ENCODE measurements around the gene SLC22A7. TPM values are rescaled to one million over a fixed set of nuclear protein-coding genes. Genes with fewer than 3 reads are reported as not detected.

SLC22A7 gene
- total and polyA plus RNA-seq, 2 experiments from 2014 or later: 0.31 TPM; not detected in 1

DNA sequence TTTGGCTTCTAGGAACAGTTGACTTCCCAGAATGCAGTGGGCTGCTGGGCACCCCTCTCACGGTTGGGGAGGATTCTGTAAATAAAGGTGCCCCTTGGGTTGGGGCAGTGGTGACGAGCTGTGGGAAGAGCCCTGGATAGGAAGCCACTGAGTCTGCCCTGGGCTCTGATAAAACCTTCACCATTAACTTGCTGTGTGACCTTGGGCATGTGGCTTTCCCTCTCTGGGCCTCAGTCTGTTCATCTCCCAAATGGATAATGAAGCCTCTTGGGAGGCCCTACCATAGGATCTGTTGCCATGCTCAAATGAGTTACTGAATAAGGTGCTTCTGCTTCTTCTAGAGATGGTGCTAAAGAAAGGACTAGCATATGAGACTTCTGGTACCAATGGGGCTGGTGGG lies 6.8 kb downstream of the SLC22A7 start (continued):
- TF ChIP-seq, protein P1, sequence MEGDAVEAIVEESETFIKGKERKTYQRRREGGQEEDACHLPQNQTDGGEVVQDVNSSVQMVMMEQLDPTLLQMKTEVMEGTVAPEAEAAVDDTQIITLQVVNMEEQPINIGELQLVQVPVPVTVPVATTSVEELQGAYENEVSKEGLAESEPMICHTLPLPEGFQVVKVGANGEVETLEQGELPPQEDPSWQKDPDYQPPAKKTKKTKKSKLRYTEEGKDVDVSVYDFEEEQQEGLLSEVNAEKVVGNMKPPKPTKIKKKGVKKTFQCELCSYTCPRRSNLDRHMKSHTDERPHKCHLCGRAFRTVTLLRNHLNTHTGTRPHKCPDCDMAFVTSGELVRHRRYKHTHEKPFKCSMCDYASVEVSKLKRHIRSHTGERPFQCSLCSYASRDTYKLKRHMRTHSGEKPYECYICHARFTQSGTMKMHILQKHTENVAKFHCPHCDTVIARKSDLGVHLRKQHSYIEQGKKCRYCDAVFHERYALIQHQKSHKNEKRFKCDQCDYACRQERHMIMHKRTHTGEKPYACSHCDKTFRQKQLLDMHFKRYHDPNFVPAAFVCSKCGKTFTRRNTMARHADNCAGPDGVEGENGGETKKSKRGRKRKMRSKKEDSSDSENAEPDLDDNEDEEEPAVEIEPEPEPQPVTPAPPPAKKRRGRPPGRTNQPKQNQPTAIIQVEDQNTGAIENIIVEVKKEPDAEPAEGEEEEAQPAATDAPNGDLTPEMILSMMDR (conservative IDR thresholded peaks at IDR 0.05; ENCODE audit: low read depth in 2 of 2): no peak
- TF ChIP-seq, protein P2, sequence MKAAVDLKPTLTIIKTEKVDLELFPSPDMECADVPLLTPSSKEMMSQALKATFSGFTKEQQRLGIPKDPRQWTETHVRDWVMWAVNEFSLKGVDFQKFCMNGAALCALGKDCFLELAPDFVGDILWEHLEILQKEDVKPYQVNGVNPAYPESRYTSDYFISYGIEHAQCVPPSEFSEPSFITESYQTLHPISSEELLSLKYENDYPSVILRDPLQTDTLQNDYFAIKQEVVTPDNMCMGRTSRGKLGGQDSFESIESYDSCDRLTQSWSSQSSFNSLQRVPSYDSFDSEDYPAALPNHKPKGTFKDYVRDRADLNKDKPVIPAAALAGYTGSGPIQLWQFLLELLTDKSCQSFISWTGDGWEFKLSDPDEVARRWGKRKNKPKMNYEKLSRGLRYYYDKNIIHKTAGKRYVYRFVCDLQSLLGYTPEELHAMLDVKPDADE (IDR thresholded peaks at IDR 0.05): no peak
- TF ChIP-seq NANOG (IDR thresholded peaks at IDR 0.05; ENCODE audit: borderline replicate concordance): no peak
- no peak for TF ChIP-seq STAT1 (IDR thresholded peaks at IDR 0.05; ENCODE audit: unreplicated experiment)
- TF ChIP-seq ZNF331 (CRISPR knock-in tag; IDR thresholded peaks at IDR 0.05; ENCODE audit: low read depth): no peak
- no peak for TF ChIP-seq EZH2phosphoT487 (IDR thresholded peaks at IDR 0.05; ENCODE audit: unreplicated experiment)
- TF ChIP-seq POLR2AphosphoS5 (IDR thresholded peaks at IDR 0.05; ENCODE audit: low read depth): no peak

DNA sequence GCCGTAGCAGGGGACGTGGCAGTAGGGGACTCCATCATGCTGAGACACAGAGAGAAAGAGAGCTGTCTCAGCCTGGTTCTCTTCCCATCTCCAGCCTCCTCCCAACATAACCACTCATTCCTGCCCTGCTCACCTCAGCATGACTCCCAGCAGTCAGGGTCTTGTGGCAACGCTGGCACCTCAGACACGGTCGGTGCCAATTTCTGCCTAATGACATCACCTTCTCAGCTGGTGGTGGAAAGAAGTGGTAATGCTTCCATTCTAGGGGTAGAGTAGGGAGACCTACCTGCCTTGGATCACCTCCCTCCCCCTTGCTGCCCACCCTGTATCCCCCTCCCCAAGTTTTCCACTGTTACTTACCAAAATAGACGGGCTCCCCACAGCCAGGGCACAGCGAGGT lies 8.0 kb downstream of the SLC22A7 start:
- peaks cover 11% of the 10 kb centered on the region; the same call in 1 of the 3 replicates for H3K36me3 Mint-ChIP-seq (ENCODE audit: low read depth)
- no peak for ATAC-seq
- H3K4me3 ChIP-seq: no peak overlapping the region
- TF ChIP-seq EZH2 (IDR thresholded peaks at IDR 0.05; ENCODE audit: low read depth, unreplicated experiment) (no peak), POLR2AphosphoS5 (IDR thresholded peaks at IDR 0.05; ENCODE audit: low read depth) (no peak), ZNF114 (CRISPR knock-in tag; IDR thresholded peaks at IDR 0.05) (no peak), STAT1 (IDR thresholded peaks at IDR 0.05; ENCODE audit: unreplicated experiment) (no peak)
- TF ChIP-seq, protein P3, sequence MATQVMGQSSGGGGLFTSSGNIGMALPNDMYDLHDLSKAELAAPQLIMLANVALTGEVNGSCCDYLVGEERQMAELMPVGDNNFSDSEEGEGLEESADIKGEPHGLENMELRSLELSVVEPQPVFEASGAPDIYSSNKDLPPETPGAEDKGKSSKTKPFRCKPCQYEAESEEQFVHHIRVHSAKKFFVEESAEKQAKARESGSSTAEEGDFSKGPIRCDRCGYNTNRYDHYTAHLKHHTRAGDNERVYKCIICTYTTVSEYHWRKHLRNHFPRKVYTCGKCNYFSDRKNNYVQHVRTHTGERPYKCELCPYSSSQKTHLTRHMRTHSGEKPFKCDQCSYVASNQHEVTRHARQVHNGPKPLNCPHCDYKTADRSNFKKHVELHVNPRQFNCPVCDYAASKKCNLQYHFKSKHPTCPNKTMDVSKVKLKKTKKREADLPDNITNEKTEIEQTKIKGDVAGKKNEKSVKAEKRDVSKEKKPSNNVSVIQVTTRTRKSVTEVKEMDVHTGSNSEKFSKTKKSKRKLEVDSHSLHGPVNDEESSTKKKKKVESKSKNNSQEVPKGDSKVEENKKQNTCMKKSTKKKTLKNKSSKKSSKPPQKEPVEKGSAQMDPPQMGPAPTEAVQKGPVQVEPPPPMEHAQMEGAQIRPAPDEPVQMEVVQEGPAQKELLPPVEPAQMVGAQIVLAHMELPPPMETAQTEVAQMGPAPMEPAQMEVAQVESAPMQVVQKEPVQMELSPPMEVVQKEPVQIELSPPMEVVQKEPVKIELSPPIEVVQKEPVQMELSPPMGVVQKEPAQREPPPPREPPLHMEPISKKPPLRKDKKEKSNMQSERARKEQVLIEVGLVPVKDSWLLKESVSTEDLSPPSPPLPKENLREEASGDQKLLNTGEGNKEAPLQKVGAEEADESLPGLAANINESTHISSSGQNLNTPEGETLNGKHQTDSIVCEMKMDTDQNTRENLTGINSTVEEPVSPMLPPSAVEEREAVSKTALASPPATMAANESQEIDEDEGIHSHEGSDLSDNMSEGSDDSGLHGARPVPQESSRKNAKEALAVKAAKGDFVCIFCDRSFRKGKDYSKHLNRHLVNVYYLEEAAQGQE (IDR thresholded peaks at IDR 0.05; ENCODE audit: unreplicated experiment): no peak
- TF ChIP-seq, protein P4, sequence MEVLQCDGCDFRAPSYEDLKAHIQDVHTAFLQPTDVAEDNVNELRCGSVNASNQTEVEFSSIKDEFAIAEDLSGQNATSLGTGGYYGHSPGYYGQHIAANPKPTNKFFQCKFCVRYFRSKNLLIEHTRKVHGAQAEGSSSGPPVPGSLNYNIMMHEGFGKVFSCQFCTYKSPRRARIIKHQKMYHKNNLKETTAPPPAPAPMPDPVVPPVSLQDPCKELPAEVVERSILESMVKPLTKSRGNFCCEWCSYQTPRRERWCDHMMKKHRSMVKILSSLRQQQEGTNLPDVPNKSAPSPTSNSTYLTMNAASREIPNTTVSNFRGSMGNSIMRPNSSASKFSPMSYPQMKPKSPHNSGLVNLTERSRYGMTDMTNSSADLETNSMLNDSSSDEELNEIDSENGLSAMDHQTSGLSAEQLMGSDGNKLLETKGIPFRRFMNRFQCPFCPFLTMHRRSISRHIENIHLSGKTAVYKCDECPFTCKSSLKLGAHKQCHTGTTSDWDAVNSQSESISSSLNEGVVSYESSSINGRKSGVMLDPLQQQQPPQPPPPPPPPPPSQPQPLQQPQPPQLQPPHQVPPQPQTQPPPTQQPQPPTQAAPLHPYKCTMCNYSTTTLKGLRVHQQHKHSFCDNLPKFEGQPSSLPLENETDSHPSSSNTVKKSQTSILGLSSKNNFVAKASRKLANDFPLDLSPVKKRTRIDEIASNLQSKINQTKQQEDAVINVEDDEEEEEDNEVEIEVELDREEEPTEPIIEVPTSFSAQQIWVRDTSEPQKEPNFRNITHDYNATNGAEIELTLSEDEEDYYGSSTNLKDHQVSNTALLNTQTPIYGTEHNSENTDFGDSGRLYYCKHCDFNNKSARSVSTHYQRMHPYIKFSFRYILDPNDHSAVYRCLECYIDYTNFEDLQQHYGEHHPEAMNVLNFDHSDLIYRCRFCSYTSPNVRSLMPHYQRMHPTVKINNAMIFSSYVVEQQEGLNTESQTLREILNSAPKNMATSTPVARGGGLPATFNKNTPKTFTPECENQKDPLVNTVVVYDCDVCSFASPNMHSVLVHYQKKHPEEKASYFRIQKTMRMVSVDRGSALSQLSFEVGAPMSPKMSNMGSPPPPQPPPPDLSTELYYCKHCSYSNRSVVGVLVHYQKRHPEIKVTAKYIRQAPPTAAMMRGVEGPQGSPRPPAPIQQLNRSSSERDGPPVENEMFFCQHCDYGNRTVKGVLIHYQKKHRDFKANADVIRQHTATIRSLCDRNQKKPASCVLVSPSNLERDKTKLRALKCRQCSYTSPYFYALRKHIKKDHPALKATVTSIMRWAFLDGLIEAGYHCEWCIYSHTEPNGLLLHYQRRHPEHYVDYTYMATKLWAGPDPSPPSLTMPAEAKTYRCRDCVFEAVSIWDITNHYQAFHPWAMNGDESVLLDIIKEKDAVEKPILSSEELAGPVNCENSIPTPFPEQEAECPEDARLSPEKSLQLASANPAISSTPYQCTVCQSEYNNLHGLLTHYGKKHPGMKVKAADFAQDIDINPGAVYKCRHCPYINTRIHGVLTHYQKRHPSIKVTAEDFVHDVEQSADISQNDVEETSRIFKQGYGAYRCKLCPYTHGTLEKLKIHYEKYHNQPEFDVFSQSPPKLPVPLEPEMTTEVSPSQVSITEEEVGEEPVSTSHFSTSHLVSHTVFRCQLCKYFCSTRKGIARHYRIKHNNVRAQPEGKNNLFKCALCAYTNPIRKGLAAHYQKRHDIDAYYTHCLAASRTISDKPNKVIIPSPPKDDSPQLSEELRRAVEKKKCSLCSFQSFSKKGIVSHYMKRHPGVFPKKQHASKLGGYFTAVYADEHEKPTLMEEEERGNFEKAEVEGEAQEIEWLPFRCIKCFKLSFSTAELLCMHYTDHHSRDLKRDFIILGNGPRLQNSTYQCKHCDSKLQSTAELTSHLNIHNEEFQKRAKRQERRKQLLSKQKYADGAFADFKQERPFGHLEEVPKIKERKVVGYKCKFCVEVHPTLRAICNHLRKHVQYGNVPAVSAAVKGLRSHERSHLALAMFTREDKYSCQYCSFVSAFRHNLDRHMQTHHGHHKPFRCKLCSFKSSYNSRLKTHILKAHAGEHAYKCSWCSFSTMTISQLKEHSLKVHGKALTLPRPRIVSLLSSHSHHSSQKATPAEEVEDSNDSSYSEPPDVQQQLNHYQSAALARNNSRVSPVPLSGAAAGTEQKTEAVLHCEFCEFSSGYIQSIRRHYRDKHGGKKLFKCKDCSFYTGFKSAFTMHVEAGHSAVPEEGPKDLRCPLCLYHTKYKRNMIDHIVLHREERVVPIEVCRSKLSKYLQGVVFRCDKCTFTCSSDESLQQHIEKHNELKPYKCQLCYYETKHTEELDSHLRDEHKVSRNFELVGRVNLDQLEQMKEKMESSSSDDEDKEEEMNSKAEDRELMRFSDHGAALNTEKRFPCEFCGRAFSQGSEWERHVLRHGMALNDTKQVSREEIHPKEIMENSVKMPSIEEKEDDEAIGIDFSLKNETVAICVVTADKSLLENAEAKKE (CRISPR knock-in tag; IDR thresholded peaks at IDR 0.05): no peak

More for the DNA sequence above, 8.0 kb downstream of the SLC22A7 start:
- Histone ChIP-seq H3K27me3 (ENCODE audit: insufficient read depth) (no peaks in the 10 kb centered on the region), H3K36me3 (ENCODE audit: insufficient read depth) (no peaks in the 10 kb centered on the region), H4K20me1 (replicated peaks; ENCODE audit: insufficient read depth) (no peaks in the 10 kb centered on the region), H3F3A (replicated peaks; ENCODE audit: low read depth) (no peaks in the 10 kb centered on the region), H3K27ac (ENCODE audit: low read depth) (no peak overlapping the region), H3K4me1 (ENCODE audit: insufficient read depth) (peaks cover 21% of the 10 kb centered on the region; the same call in 1 of the 2 replicates), H3K9me2 (ENCODE audit: insufficient read depth) (no peaks in the 10 kb centered on the region), H3K79me2 (replicated peaks; ENCODE audit: insufficient read depth) (no peaks in the 10 kb centered on the region), H2AFZ (no peak overlapping the region), H3K4me2 (no peak overlapping the region)
- Mint-ChIP-seq H3K4me3 (no peak overlapping the region), H3K27ac (no peak overlapping the region), H3K27me3 (ENCODE audit: insufficient read depth, low read depth, poor library complexity) (peaks cover 10% of the 10 kb centered on the region), H3K9me3 (no peaks in the 10 kb centered on the region), H3K4me1 (peaks cover 23% of the 10 kb centered on the region)
- DNase-seq (ENCODE audit: low spot score): no peak
